ENCODE data around the gene EMID1. TPM values are rescaled to one million over a fixed set of nuclear protein-coding genes. Genes with fewer than 3 reads are reported as not detected.

Gene EMID1
- total RNA-seq, 1 donor from 2014 or later, result 7.0 TPM

Other genes with a start within 250 kb of the EMID1 start
- gene C22orf31, start 144.1 kb upstream of the EMID1 start, total RNA-seq, result not detected
- gene KREMEN1, start 132.9 kb upstream of the EMID1 start, total RNA-seq, result 7.3 TPM
- gene RHBDD3, start 62.1 kb downstream of the EMID1 start, total RNA-seq, result 24.0 TPM
- gene EWSR1, start 62.4 kb downstream of the EMID1 start, total RNA-seq, result 160 TPM
- gene GAS2L1, start 100.8 kb downstream of the EMID1 start, total RNA-seq, result 24.6 TPM
- gene RASL10A, start 109.8 kb downstream of the EMID1 start, total RNA-seq, result 1.7 TPM
- 88.6 TPM for gene AP1B1, start 182.7 kb downstream of the EMID1 start, total RNA-seq
- gene RFPL1, start 232.7 kb downstream of the EMID1 start, total RNA-seq, result not detected

Data from mucosa of gallbladder (tissue), 1 donor.